Kidney (tissue), 14 donors: ENCODE results near the gene CCNY. TPM values are rescaled to one million over a fixed set of nuclear protein-coding genes. Genes with fewer than 3 reads are reported as not detected.
A peak's percentile ranks its signal among the peaks of the same experiment; 100 is the strongest.

ENCODE experiments used
- DNase-seq, 5 donors: peaks; one replicate each; pipeline ENCODE4 v3.0.0-alpha.2; 2013 to 2020
- FAIRE-seq: peaks from 2 replicates; lab custom pipeline; 2012; peaks lifted over from hg19 to GRCh38; lab: Jason Lieb, UNC
- H3K27ac ChIP-seq, 2 donors: one replicate each; pipeline ENCODE4 v1.7.0; 2013; ENCODE audit warnings: low read depth in 2 of 2, low read length in 2 of 2, inconsistent platforms in 1 of 2
- H3K27me3 ChIP-seq: one replicate; pipeline ENCODE4 v1.7.1; 2013; ENCODE audit warnings: low read length, inconsistent platforms; ENCODE audit not compliant: control insufficient read depth, insufficient read depth
- H3K36me3 ChIP-seq, 3 donors: one replicate each; pipeline versions ENCODE4 v1.7.0 to v1.7.1; 2013; ENCODE audit warnings: low read length in 3 of 3, control low read depth in 1 of 3, inconsistent platforms in 1 of 3; ENCODE audit not compliant: insufficient read depth in 3 of 3, control insufficient read depth in 2 of 3
- H3K4me1 ChIP-seq, 3 donors: one replicate each; pipeline versions ENCODE4 v1.7.0 to v1.7.1; 2013; ENCODE audit warnings: low read length in 3 of 3, inconsistent platforms in 1 of 3, low read depth in 1 of 3; ENCODE audit not compliant: control insufficient read depth in 2 of 3, insufficient read depth in 2 of 3
- H3K4me3 ChIP-seq, 3 donors: one replicate each; pipeline versions ENCODE4 v1.7.0 to v1.8.1; 2013; ENCODE audit warnings: low read length in 3 of 3, control low read depth in 1 of 3, inconsistent platforms in 1 of 3
- H3K9ac ChIP-seq, 3 donors: one replicate each; pipeline versions ENCODE4 v1.7.0 to v1.7.1; 2013; ENCODE audit warnings: low read length in 3 of 3, control low read depth in 1 of 3, inconsistent platforms in 1 of 3
- H3K9me3 ChIP-seq, 3 donors: one replicate each; pipeline versions ENCODE4 v1.7.0 to v1.7.1; 2013; ENCODE audit warnings: low read length in 3 of 3, control low read depth in 1 of 3, inconsistent platforms in 1 of 3; ENCODE audit not compliant: control insufficient read depth in 2 of 3, insufficient read depth in 1 of 3
- CTCF ChIP-seq: IDR thresholded peaks from 3 replicates; pipeline ENCODE4 v1.5.1; 2012; ENCODE audit warnings: mild to moderate bottlenecking, moderate library complexity, borderline replicate concordance; ENCODE audit not compliant: insufficient read depth; ENCODE audit errors: extremely low read depth
- intact Hi-C: fragments of 100-400 bp; cut with DNase I; formaldehyde crosslinking; loops from one replicate; pipeline ENCODE4 v1.11.1; 2022
- polyA plus RNA-seq: library from polyadenylated mRNA; stranded (reverse); fragments of 350-450 nt; fragmentation: Illumina TruSeq; extraction: RNeasy Lipid Tissue Mini Kit (QIAGEN cat#74804); gene quantifications from one replicate; pipeline ENCODE4 v1.2.3, GENCODE V29; 2014; ENCODE audit warnings: low read depth, low replicate concordance; ENCODE audit not compliant: insufficient read depth
- total RNA-seq: library from RNA; stranded (reverse); fragmentation: NEBNext Ultra II Directional; extraction: Animal tissue kit (Norgen Biotek cat#: 25700); gene quantifications from one replicate; pipeline ENCODE4 v1.2.1, GENCODE V29; 2021
- donor health status: control.
- donor health status: control.
- donor health status: control.
- donor health status: control.
- donor health status: control.
- donor health status: DM: yes; HTN: yes; CAD: no.
- donor health status: Normal renal cell carcinoma (clear cell type).

CCNY gene
- total and polyA plus RNA-seq, 2 donors from 2014 or later: 45.6 to 77.2 TPM

GRCh38 chr10:35456153-35456720 is 119.9 kb downstream of the CCNY start:
- Histone ChIP-seq H3K9ac (no peak overlapping the region), H3K4me1 (peaks cover 0 to 18% (median 17%) of the 10 kb centered on the region in 3 donors), H3K4me3 (no peak overlapping the region), H3K27me3 (no peaks in the 10 kb centered on the region), H3K27ac (no peak overlapping the region), H3K9me3 (no peaks in the 10 kb centered on the region), H3K36me3 (no peaks in the 10 kb centered on the region)
- TF ChIP-seq CTCF: no peak
- intact Hi-C loops: no loop called here
- no peak for FAIRE-seq
- DNase-seq: no peak

GRCh38 chr10:35456784-35457183 is 120.5 kb downstream of the CCNY start:
- no peaks in the 10 kb centered on the region for H3K27me3 ChIP-seq
- H3K4me3 ChIP-seq: no peak overlapping the region
- no peaks in the 10 kb centered on the region for H3K36me3 ChIP-seq
- no peak overlapping the region for H3K9ac ChIP-seq
- no peak for TF ChIP-seq CTCF
- no peaks in the 10 kb centered on the region for H3K9me3 ChIP-seq
- DNase-seq (no peak), FAIRE-seq (no peak)
- peaks cover 0 to 17% (median 14%) of the 10 kb centered on the region in 3 donors for H3K4me1 ChIP-seq
- H3K27ac ChIP-seq: no peak overlapping the region
- intact Hi-C loops: no loop called here

- intact Hi-C loops: no loop called here
- DNase-seq (peak in 4 of 5 donors; percentile 77 to 90 (median 84)), FAIRE-seq (no peak)
- H3K9ac ChIP-seq: no peak overlapping the region
- no peaks in the 10 kb centered on the region for H3K9me3 ChIP-seq
- H3K4me1 ChIP-seq: peaks cover 0 to 33% (median 24%) of the 10 kb centered on the region in 3 donors
- H3K4me3 ChIP-seq: no peak overlapping the region
- H3K27me3 ChIP-seq: no peaks in the 10 kb centered on the region
- TF ChIP-seq CTCF: no peak
- H3K36me3 ChIP-seq: no peaks in the 10 kb centered on the region
- no peak overlapping the region for H3K27ac ChIP-seq
Measured at GRCh38 chr10:35458500-35459448, 122.5 kb downstream of the CCNY start.
